HG02678 (cell line): ENCODE measurements around the gene MRPL36.
"Not testable (repeated sequence)": the region's sequence is repeated elsewhere in the genome, so short reads cannot be mapped to it uniquely, and the experiment has no call there.

ENCODE experiments used
- ATAC-seq: cut with Tn5 transposase; IDR thresholded peaks from one replicate; pipeline ENCODE4 v1.9.1; 2021; ENCODE audit warnings: mild to moderate bottlenecking, moderate library complexity; ENCODE audit not compliant: unreplicated experiment

MRPL36 gene

DNA sequence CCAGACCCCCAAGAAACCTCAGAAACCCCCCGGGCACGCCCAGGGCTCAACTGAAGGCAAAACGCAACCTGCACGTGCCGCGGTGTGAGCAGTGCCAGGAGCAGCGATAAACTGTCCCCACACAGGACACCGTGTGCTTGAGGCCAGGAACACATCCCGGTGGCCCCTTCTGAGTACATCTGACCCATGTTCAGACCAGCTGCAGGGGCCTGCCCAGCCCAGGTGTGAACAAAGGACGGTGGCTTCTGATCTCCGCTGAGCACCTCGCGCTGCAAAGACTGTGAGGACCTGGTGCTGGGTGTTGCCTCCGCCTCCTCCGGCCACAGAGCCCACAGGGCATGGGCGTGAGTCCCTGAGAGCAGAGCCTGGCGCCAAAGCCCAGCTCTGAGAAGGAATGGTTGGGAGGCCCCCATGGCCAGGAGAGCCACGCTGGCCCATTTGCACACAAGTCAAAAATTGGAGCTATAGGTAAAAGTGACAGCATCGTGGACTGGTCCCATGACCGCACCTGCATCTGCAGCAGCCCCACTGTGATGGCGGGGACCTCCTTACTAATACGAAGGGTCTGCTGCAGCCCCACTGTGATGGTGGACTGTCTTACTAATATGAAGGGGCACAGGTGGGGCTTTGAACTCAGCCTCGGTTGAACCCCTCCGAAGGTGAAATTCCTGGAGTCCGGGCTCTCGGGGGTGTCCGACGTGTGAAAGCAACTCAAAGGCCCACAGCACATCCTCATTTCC, 33.0 kb upstream of the MRPL36 start:
- no peak for ATAC-seq

DNA sequence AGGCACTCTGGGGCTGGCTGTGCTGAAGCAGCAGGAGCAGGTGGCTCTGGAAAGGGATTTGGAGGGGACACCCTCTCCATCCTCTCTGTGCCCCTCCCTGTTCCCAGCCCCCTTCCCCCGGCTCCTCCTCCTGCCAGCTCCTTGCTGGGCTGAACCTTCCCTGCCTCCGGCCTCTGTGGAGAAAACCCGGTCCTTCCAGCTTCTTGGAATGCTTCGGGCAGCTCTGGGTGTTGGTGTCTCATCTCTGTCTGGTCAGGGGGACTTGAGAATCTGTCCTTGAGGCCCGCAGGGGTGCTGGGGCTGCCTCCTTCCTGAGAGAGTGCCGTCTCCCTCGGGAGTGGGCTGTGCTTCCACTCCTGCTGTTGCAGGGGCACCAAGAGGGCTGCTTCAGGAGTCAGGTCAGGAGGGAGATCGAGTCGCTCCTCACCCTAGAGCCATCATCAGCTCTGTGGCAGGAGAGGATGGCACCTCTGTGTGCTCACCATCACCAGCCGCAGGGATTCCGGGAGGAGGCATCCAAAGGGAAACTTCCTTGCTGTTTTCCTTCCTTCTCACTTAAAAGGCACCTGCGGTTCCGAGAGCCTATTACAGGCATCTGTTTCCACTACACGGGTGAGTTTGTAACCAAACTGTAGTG, 32.2 kb upstream of the MRPL36 start:
- no peak for ATAC-seq

DNA sequence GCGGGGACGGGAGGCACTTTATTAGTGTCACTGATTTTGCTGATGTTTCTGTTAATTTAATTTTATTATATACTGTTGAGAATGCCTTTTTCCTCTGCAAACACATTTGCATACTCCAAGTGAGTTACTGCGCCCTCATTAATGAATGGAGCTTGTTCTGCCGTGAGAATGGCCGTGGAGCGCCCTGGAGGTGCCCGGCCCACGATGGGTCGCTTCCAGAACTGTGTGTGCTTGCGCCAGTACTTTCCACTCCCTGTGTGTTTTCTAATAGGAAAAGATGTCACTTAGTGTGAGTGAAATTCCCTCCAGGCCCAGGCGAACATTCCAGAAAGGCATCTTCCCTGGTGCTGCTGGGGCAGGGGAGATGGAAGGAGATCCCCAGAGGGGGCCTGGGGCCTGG, 31.6 kb upstream of the MRPL36 start:
- ATAC-seq = no peak

GRCh38 chr5:1830571-1831228, 31.1 kb upstream of the MRPL36 start:
- ATAC-seq = no peak

- no peak for ATAC-seq
Measured at GRCh38 chr5:1827886-1828397, 28.3 kb upstream of the MRPL36 start.

DNA sequence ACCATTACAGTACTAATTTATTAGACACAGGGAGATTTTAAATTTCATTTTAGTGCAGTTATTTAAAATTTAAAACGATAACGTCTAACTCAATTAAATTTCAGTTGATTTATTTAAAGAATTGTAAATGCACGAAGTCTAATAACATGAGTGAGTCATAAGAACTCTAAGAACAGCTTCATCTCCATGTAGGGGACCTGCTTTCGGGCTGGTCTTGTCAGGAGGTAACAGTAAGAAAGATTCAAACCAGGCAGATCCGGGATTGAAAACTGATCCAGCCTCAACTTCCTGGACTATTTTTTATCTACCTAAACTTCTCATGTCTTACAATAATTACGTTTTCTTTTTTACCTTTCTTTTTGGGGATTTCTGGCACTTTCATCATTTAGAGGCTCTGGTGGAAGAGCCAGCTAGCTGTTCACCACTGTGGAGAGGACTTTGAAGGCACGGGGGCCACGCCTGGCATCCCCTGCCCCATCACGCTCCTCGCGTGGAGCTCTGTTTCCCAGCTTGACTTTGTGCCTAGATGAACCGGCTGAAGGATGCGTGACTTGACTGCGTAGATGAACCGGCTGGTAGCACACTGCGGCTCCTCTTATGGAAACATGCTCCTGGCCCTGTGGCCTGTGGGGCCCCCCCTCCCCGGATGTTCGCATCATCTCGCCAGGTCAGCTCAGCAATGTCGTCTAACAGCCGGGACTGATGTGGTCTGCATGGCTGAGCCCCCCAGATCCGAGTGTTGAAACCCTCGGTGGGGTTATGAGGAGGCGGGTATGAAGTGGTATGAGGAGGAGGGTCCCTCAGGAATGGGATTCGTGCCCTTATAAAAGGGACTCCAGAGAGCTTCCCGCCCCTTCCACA, 27.6 kb upstream of the MRPL36 start:
- ATAC-seq = no peak

DNA sequence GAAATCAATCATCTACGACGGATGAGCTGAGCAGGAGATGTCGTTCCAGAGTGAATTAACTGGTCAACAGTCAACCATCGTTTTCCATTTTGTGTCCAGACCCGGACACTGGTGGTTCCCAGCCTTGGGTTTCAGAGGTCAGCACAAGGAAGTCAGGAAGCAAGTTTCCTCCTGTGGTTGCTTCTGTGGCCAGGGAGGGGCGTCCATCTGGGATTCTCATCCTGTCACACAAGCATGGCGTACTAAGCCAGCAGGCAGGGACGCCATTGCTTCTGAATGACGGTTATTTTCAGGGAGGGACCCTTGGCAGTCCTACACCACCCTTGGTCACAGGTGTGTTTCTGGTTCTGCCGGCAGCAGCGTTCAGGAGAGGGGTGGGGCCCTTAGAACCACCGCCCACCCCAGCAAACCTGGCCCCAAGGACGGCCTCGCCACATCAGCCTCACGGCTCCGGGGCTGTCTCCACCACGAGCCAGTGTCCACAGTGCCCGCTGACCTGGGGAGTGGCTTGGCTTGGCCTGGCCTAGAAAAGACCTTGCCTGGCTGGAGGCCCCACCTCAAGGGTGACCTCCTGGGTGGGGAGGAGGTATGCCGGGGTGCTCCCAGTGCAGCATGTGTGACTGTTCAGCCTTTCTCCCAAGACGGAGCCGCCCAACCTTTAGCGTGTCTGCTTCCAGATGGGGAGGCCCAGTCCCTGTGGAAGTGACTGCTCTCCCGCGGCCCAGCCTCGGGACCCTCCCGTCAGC, 26.8 kb upstream of the MRPL36 start:
- no peak for ATAC-seq

DNA sequence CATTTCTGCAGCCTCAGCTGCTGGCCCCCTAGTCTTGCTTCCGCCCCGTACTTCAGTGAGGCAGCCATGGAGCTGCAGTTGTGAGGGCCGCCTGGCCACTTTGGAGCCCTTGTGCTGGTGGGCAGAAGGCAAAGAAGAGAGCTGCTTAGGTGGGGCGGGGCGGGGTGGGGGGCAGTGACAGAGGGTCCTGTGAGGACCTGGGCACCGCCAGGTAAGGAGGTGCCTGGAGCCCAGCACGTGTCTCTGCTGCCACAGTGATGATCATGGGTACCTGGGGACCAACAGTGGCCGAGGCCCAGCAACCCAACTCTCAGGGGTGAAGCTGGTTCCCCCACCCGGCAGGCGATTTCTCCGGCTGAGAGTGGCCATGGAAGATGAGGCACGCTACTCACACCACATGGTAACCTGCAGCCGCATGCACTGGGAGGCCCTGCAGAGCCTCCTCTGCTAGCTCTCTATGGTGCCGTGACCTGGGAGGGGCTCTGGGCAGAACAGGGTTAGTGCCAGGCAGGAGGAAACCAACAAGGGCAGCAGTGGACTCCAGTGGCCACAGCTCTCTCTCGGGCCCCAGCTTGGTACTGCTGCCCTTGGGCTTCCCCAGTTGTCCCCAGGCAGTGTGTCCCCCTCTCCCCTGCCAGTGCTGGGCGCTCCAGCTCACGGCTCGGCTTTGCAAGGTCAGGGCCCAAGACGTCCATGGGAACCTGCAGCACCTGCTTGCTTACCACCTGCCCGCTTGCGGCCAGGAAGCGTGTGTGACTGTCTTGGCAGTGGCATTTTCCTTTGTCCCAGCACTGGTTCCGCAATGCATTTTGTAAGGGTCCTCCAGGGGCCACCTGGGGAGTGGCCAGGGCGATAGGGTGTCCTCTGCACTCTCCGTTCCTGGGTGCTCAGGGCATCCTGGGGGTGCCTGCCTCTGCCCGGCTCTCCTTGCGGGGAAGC, 25.5 kb upstream of the MRPL36 start:
- ATAC-seq = no peak

GRCh38 chr5:1824109-1824821, 24.6 kb upstream of the MRPL36 start:
- ATAC-seq = no peak

GRCh38 chr5:1823381-1824034, 23.9 kb upstream of the MRPL36 start:
- ATAC-seq = no peak

DNA sequence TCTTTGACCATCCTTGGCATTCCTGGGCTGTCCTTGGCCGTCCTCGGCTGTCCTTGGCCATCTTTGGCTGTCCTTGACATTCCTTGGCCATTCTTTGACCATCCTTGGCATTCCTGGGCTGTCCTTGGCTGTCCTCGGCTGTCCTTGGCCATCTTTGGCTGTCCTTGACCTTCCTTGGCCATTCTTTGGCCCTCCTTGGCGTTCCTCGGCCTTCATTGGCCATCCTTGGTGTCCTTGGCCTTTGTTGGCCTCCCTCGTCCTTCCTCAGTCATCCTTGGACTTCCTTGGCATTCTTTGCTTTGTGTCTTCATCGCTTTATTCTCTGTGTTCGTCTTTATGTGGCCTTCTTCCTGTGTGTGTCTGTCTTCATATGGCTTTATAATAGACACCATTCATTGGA, 22.2 kb upstream of the MRPL36 start:
- ATAC-seq = no peak

GRCh38 chr5:1820926-1821325, 21.3 kb upstream of the MRPL36 start:
- ATAC-seq = no peak

GRCh38 chr5:1820381-1820780, 20.7 kb upstream of the MRPL36 start:
- ATAC-seq = no peak

DNA sequence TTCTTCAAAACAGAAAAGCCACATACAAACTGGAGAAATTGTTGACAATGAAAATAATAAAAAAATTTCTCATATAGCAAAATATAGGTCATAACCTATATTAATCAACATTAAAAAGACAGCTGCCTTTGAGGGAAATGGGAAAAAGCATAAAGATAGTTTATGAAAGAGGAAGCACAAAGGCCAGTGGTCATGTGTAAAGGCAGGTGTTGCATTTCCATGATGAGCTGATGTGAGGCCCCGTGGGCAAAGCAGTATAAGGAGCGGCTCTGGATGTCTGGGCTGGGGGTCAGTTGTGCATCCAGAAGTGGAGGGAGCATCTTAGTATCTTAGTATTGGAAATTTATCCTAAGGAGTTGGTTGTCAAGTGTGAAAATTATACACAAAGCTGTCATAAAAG, 19.8 kb upstream of the MRPL36 start:
- ATAC-seq = no peak

DNA sequence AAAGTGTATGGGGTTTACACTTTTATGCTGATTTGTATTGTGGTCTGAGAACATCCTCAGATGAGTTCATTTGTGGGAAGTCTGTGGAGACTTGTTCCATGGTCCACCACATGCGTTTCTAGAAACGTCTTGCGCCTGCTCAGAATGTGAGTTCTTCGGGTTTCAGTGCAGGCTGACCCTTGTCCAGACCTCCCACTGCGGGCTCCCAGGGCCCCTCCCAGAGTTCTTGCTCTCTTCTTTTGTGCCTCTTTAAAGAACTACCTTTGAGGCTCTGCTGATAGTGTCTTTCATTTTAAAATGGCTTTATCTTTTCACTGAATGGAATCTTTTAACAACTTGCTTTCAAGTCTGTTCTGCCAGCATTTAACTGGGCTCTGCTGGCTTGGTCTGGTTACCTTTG, 19.1 kb upstream of the MRPL36 start:
- ATAC-seq = no peak

GRCh38 chr5:1817261-1818043, 17.8 kb upstream of the MRPL36 start:
- ATAC-seq = no peak

GRCh38 chr5:1816495-1817089, 17.0 kb upstream of the MRPL36 start:
- not testable (repeated sequence) for ATAC-seq
